HT-29 (cell line): ENCODE measurements around the gene TRRAP. TPM values are rescaled to one million over a fixed set of nuclear protein-coding genes. Genes with fewer than 3 reads are reported as not detected.

Experiments used
- DNase-seq: peaks from one replicate; pipeline ENCODE4 v3.0.0-alpha.2; 2015; ENCODE audit warnings: low spot score
- total RNA-seq: library from RNA; depleted of rRNA; stranded (reverse); fragments of >200 nt; shearing (Covaris generic); gene quantifications from 2 replicates; pipeline ENCODE4 v1.2.3, GENCODE V29; 2014

The TRRAP gene
- total RNA-seq, 1 experiment from 2014 or later, result 22.3 TPM

DNA sequence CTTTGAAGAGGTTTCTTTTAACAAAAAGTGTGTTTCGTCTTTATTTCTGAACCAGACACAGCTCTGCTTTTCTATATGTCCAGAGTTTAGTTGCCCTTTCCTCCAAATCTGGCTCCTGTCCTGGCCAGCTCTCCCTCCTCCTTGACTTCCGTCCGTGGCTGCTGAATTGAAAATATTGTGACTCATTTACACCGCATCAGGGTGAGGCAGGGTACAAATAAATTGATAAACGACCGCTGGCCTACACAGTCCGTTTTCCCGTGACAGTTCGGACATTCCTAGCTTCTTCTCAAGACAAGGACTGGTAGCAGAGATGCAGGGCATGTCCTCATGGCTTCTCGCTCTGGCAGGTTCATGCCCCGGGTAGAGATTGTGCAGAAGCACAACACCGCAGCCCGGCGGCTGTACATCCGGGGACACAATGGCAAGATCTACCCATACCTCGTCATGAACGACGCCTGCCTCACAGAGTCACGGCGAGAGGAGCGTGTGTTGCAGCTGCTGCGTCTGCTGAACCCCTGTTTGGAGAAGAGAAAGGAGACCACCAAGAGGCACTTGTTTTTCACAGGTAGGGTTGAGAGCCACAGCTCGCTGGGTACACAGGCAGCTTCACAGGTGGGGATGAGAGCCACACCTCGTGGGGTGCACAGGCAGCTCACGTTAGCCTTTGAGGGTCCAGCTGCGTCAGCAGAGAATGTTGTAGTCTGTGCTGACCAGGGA lies 126.6 kb downstream of the TRRAP start:
- no peak for DNase-seq

- no peak for DNase-seq
Observed at GRCh38 chr7:99005776-99006175, 127.4 kb downstream of the TRRAP start.

DNA sequence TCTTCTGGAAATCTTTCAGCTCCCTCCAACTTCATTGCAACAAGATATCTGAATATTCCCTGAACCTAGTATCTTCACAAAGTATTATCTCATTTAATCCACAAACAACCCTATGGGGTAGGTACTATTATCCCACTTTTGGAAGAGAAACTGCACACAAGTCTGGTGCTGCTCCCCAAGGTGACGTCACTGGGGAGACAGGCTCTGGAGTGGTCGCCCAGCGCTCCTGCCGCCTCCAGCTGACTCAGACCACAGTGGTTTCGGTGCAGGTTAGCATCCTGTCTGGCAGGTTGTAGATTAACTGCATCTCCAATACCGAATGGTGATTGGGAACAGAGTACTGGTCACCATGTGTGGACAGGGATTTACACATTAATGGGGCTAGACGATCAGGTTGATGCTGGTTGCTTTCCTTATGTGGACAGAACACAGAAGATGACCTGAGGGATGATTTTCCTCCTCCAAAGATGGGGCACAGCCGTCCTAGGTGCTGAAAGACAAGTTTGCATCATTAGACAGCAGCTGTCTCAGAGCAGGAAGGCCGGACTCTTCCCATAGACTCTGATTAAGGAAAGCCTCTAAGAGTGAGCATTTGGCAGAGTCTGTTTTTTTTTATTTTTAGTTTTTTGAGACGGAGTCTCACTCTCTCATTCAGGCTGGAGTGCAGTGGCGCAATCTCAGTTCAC lies 128.6 kb downstream of the TRRAP start:
- no peak for DNase-seq

DNA sequence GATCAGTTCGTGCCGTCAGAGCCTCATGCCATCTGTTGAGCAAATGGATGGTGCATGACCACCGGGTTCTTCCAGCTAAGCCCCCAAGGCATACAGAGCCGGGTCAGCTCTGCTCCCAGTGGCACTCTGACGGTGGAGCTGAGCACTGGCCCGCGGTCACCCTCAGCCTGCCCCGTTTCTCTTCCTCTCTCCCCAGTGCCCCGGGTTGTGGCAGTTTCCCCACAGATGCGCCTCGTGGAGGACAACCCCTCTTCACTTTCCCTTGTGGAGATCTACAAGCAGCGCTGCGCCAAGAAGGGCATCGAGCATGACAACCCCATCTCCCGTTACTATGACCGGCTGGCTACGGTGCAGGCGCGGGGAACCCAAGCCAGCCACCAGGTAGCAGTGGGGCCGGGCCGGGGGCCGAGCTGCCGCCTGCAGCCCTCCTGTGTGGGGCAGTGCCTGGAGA lies 129.9 kb downstream of the TRRAP start:
- no peak for DNase-seq

DNA sequence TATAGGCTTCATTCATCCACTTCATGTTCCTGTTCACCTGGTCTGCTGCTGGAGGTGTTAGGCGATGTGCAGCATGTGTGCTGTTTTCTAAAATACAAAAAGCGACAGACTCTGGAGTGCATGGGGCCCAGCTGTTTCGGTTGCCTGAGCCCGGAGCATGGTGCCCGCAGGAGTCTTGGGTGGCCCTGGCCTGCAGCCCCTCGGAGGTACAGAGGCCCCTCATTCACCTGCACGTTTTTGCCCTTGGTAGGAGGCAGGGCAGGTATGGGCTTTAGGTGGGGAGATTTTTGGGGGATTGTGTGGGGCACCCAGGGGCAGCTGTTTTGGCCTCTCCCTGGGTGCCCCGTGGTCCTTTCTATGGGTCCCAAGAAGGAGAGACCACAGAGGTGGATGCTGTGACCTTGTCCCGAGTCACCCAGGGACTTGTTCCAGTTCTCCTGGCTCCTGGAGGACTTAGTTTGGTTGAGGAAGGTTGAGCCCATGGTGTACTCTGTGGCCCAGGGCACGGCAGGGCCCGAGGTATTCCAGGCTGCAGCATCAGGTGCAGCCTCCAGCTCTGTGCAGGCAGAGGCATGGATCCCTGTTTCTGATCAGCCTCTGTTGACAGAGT lies 130.7 kb downstream of the TRRAP start:
- no peak for DNase-seq

- DNase-seq, result no peak
Observed at GRCh38 chr7:99010281-99010680, 131.9 kb downstream of the TRRAP start.

DNA sequence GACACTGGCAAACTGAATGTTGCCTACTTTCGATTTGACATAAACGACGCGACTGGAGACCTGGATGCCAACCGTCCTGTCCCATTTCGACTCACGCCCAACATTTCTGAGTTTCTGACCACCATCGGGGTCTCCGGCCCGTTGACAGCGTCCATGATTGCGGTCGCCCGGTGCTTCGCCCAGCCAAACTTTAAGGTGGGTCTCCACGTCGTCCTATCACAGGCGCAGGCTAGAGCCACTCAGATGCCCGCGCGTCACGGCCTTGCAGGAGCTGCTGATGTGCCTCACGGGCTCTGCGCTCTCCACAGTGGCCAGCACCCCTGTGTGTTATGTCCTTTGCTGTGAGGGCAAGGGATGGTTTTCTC lies 133.0 kb downstream of the TRRAP start:
- DNase-seq, result no peak

- DNase-seq, result no peak
Observed at GRCh38 chr7:99011706-99012404, 133.5 kb downstream of the TRRAP start.

- no peak for DNase-seq
Observed at GRCh38 chr7:99012722-99013121, 134.4 kb downstream of the TRRAP start.

GRCh38 chr7:99013266-99014112 lies 135.2 kb downstream of the TRRAP start:
- no peak for DNase-seq

DNA sequence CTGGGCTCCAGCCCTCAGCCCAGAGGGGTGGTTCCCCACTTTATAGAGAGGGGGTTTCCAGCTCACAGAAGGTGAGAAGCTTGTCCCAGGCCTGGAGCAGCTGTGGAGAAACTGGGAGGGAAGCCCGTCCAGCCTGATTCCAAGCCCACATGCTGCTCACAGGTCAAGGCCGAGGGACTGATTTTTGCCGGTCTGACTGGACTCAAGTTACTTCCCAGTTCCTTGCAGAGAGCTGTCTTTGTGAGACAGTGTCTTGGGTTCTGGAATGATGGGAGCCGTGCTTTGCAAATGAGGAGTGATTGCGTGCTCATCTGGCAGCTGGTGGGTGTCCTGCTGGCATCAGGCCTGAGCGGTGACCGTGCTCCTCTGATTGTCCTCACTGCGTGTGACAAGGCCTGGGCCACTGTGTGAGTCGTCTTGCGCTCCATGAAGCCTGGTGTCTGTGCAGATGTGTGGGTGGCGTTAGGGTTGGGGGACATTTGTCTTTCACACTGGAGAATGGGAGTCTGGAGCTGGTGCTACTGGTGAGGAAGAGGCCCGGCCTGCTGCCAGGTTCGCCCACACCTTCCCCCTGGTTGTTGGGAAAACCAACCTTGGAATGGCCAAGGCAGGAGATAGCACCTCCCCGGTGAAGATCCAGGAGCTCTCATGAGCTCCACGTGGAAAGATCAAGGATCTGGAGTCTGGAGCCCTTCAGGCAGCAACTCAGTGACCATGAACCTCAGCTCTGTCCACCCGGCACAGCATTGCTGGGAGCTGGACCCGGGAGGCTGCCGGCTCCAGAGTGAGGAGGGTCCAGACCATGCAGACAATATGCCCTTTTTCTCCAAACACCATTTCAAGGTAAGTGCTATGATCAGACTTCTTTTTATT lies 136.0 kb downstream of the TRRAP start:
- DNase-seq, result no peak

DNA sequence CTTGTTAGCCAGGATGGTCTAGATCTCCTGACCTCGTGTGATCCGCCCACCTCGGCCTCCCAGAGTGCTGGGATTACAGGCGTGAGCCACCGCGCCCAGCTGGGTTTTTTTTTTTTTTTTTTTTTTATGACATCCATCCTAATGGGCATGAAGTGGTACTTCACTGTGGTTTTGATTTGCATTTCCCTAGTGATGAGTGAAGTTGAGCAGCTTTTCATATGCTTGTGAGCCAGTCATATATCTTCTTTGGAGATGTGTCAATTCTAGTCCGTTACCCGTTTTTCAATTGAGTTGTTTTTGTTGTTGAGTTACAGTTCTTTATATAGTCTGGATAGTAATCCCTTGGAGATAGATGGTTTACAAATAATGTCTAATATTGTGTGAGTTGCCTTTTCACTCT lies 137.9 kb downstream of the TRRAP start:
- no peak for DNase-seq

DNA sequence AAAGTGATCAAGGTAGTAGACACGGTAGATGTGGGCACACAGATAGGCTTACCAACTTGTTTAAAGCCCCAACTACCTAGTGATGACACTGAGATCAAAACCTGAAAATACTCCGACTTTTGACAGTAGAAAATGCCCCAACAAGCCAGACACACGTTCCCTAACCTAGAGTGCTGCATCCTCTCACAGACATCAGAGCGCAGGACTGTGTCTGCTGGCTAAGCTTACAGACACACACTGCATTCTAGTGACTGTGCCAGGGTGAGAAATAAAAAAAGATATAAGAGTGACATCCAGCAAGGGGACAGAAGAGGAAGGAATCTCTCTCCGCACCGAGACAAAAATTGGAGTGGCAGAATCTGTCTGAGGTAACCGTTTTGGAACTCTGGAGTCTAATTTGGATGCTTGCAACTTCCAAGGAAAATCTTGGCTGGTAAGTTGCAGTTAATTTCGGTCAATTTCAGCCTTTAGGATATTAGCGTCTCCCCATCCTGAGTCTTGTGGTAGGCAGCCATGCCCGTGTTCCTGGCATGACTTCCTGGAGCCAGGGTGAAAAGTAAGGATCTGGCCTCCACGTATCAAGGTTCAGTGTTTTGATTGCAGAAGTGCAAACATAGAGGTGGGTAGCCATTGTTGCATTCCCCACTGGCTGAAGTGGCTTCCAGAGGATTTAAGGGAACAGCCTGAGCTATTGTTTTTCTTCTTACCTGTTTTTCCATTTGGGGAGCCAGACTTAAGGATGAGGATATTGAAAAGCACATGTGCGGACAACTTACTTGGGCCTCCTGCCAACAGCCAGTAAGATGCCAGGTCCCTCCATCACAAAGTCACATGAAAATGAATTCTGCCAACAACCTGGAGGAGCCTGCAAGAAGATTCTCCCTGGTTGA lies 141.4 kb downstream of the TRRAP start:
- DNase-seq, result no peak

- DNase-seq, result no peak
Observed at GRCh38 chr7:99020413-99020715, 142.0 kb downstream of the TRRAP start.

DNA sequence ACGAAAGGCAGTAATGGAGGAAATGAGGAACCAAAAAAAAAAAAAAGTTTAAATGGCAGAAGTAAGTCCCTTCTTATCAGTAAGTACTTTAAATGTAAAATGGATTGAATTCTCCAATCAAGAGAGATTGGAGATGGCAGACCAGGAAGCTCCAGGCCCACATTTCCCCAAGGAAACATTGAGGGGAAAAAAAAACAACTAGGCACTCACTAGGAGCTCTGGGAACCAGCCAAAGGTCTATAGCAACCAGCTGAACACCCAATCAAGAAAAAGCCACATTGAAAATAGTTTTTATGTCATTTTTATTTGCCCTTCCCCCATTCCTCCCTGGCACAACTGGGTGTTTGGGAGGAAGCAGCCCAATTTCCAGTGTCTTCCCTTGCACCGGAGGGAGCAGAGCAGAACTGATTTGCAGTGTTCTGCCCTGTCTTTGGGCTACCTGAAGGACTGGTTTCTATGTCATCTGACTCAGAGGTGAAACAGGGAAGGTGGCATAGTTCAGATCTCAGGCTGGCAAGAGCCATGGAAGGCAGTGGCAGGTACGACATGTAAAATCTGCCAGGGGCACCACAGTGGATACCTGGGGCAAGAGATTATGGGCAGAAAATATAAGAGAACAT lies 143.7 kb downstream of the TRRAP start:
- no peak for DNase-seq

DNA sequence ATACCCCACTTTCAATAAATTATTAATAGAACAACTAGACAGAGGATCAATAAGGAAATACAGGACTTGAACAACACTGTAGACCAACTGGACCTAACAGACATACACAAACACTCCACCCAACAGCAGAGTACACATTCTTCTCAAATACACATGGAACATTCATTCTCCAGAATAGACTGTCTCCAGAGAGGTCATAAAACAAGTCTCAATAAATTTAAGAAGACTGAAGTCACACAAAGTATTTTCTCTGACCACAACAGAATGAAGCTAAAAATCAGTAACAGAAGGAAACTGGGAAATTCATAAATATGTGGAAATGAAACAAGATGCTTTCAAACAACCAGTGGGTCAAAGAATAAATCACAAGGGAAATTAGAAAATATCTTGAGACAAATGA lies 145.7 kb downstream of the TRRAP start:
- no peak for DNase-seq

- no peak for DNase-seq
Observed at GRCh38 chr7:99027241-99027640, 148.9 kb downstream of the TRRAP start.

DNA sequence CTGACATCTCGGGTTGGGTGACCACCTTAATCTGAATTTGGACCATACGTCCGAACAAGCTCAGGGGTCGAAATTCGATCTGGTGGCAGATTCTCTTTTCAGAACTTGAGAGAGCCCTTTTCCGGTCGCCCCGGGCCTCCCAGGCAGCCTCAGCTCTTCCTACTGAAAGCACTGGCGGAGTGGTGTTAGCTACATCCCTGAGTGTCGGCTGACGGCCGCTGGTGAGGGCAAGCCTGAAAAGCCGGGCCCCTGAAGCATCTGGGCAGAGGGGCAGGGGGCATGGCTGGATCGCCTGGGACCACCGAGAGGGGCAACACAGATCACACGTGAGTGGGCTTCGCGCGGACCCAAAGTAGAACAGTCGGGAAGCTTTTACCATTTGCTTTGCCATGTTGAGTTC lies 149.5 kb downstream of the TRRAP start:
- DNase-seq, result no peak
